Measurements from ENCODE around the gene SSH2.
A peak's percentile ranks its signal among the peaks of the same experiment; 100 is the strongest.
"Not testable (repeated sequence)": the region's sequence is repeated elsewhere in the genome, so short reads cannot be mapped to it uniquely, and the experiment has no call there.

Gene SSH2, protein sequence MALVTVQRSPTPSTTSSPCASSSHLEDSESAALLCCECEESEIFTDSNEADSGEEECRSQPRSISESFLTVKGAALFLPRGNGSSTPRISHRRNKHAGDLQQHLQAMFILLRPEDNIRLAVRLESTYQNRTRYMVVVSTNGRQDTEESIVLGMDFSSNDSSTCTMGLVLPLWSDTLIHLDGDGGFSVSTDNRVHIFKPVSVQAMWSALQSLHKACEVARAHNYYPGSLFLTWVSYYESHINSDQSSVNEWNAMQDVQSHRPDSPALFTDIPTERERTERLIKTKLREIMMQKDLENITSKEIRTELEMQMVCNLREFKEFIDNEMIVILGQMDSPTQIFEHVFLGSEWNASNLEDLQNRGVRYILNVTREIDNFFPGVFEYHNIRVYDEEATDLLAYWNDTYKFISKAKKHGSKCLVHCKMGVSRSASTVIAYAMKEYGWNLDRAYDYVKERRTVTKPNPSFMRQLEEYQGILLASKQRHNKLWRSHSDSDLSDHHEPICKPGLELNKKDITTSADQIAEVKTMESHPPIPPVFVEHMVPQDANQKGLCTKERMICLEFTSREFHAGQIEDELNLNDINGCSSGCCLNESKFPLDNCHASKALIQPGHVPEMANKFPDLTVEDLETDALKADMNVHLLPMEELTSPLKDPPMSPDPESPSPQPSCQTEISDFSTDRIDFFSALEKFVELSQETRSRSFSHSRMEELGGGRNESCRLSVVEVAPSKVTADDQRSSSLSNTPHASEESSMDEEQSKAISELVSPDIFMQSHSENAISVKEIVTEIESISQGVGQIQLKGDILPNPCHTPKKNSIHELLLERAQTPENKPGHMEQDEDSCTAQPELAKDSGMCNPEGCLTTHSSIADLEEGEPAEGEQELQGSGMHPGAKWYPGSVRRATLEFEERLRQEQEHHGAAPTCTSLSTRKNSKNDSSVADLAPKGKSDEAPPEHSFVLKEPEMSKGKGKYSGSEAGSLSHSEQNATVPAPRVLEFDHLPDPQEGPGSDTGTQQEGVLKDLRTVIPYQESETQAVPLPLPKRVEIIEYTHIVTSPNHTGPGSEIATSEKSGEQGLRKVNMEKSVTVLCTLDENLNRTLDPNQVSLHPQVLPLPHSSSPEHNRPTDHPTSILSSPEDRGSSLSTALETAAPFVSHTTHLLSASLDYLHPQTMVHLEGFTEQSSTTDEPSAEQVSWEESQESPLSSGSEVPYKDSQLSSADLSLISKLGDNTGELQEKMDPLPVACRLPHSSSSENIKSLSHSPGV (N-terminal part only)

DNA sequence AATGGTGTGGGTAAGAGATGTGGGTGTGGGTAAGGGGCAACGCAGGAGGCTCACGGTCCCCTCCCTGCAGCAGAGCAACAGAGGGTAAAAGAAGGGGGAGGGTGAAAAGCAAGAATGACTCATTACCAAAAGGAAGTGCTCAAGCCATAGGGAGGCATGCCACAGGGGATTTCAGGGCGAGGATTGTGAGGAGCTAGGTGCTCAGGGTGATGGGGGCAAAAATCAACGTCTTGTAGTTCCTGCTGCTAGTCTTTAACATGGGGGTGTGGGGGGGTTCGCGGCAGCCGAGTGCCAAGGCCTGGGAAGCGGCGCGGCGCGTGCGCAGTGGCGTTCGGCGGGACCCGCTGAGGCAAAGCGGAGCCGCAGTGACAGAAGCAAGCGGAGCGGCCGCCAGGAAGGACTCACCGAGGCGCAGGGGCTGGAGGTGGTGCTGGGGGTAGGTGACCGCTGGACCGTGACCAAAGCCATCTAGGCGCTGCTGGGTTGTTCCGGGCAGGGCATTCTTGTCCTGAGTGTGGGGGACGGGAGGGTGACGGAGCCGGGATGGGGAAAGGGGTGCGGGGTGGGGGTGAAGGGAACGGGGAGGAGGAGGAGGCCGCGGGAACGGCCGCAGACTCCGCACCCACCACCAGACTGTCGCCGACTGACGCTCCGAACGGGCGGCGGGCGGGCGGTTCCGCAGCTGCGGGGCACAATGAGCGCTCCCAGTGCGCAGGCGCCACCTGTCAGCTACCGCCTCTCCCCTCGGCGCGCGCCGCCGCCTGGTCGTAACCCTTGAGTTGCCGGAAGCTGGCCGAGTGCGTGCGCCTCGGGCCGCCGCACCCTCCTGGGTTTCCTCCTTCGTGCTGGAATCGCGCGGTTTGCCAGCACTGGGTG is at the start of gene SSH2:
Gene SSH2 (minus strand): TSS at position 696 of the 876 bp plus-strand sequence. CDS start 228 bp downstream, at position 468.
- H3K4me3 ChIP-seq (ENCODE audit: low read depth, low read length), result peak within 1 kb of the TSS; percentile 78
- H3K9ac ChIP-seq (ENCODE audit: low read depth, low read length), result peak within 1 kb of the TSS; percentile 38
- H3K4me1 ChIP-seq (ENCODE audit: control insufficient read depth, insufficient read depth, low read length), result peaks cover 17% of the 10 kb centered on the region
- H3K27me3 ChIP-seq (ENCODE audit: control insufficient read depth, insufficient read depth, low read length), result no peaks in the 10 kb centered on the region
- H3K36me3 ChIP-seq (ENCODE audit: control insufficient read depth, insufficient read depth, low read length), result no peaks in the 10 kb centered on the region
- peak within 1 kb of the TSS; percentile 91 for H3K27ac ChIP-seq (ENCODE audit: low read depth, low read length)
- no peaks in the 10 kb centered on the region for H3K9me3 ChIP-seq (ENCODE audit: control insufficient read depth, insufficient read depth, low read length)

DNA sequence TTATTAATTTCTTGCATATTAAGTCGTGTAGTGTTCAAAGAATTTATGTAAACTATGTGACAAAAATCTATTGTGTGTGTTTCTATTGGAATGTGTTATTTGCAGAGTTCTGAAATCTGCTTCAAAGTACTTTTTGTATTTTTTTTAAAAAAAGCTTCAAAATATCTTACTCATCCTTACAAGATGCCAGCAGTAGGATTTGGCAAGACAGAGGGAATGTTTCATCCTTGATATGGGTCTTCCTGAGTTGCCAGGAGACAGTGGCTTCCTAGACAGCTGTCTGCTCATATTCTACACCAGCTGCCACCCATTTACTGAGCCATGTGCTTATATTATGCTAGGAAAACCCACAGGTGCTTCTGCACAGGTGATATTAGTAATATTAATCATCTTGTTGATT is 47.8 kb upstream of the SSH2 start:
- Histone ChIP-seq H3K9me3 (ENCODE audit: control insufficient read depth, insufficient read depth, low read length) (no peaks in the 10 kb centered on the region), H3K9ac (ENCODE audit: low read depth, low read length) (no peak overlapping the region), H3K27me3 (ENCODE audit: control insufficient read depth, insufficient read depth, low read length) (no peaks in the 10 kb centered on the region), H3K27ac (ENCODE audit: low read depth, low read length) (no peak overlapping the region), H3K36me3 (ENCODE audit: control insufficient read depth, insufficient read depth, low read length) (no peaks in the 10 kb centered on the region), H3K4me3 (ENCODE audit: low read depth, low read length) (no peak overlapping the region), H3K4me1 (ENCODE audit: control insufficient read depth, insufficient read depth, low read length) (no peaks in the 10 kb centered on the region)

DNA sequence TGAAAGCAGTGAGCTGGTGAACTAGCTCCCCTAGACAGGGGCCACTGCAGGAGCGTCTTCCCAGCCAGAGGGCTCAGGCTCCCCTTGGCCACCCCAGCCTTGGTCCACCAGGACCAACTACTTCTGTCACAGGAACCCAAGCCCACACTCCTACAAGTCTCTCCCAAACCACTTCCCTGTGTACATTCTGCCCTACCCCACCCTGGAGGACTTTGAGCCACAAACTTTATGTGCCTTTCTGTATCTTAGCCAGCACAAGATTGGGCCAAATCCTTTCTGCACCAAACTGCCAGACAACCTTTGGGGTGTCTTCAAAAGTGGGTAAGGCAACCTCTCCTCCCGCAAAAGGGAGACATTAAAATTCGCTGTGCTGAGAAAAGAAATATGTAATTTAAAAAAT is 43.0 kb upstream of the SSH2 start:
- Histone ChIP-seq H3K27ac (ENCODE audit: low read depth, low read length) (no peak overlapping the region), H3K4me3 (ENCODE audit: low read depth, low read length) (no peak overlapping the region), H3K27me3 (ENCODE audit: control insufficient read depth, insufficient read depth, low read length) (no peaks in the 10 kb centered on the region), H3K36me3 (ENCODE audit: control insufficient read depth, insufficient read depth, low read length) (no peaks in the 10 kb centered on the region), H3K9me3 (ENCODE audit: control insufficient read depth, insufficient read depth, low read length) (no peaks in the 10 kb centered on the region), H3K4me1 (ENCODE audit: control insufficient read depth, insufficient read depth, low read length) (no peaks in the 10 kb centered on the region), H3K9ac (ENCODE audit: low read depth, low read length) (no peak overlapping the region)

DNA sequence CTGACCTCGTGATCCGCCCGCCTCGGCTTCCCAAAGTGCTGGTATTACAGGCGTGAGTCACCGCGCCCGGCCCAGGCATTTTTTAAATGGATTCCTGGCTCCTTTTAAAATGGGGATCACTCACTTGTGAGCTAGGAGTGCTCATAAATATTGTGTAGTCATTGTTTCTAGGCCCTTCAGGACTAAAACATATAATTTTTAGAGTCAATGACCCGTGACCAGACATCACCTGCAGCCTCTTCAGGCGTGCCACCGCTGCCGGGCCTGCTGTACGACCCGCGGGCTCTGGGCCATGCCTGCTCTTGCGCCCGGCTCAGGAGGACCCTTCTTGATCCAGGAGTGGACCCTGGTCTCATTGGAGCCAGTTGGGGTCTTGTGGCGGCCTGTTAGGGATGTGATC is 42.2 kb upstream of the SSH2 start:
- no peaks in the 10 kb centered on the region for H3K4me1 ChIP-seq (ENCODE audit: control insufficient read depth, insufficient read depth, low read length)
- H3K9me3 ChIP-seq (ENCODE audit: control insufficient read depth, insufficient read depth, low read length), result no peaks in the 10 kb centered on the region
- no peak overlapping the region for H3K9ac ChIP-seq (ENCODE audit: low read depth, low read length)
- no peak overlapping the region for H3K4me3 ChIP-seq (ENCODE audit: low read depth, low read length)
- H3K36me3 ChIP-seq (ENCODE audit: control insufficient read depth, insufficient read depth, low read length), result no peaks in the 10 kb centered on the region
- no peak overlapping the region for H3K27ac ChIP-seq (ENCODE audit: low read depth, low read length)
- no peaks in the 10 kb centered on the region for H3K27me3 ChIP-seq (ENCODE audit: control insufficient read depth, insufficient read depth, low read length)

DNA sequence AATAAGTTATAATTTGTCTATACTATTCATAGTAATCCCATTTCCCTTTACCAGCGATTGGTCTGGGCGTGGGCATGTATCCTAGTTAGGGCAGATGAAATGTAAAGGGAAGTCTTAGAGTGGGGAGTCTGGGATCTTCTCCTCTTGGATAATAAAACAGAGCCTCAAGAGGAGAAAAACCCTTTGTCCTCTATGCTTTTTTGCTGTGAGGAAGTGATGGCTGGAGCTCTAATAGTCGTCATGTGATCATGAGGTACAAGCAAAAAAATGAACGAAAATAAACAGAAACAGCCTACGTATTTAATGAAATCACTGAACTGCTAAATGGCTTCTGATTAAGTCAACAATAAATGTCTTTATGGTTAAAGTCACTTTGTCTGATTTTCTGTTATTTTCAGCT is 38.2 kb upstream of the SSH2 start:
- no peaks in the 10 kb centered on the region for H3K36me3 ChIP-seq (ENCODE audit: control insufficient read depth, insufficient read depth, low read length)
- no peaks in the 10 kb centered on the region for H3K4me1 ChIP-seq (ENCODE audit: control insufficient read depth, insufficient read depth, low read length)
- H3K9ac ChIP-seq (ENCODE audit: low read depth, low read length), result no peak overlapping the region
- H3K27ac ChIP-seq (ENCODE audit: low read depth, low read length), result no peak overlapping the region
- no peak overlapping the region for H3K4me3 ChIP-seq (ENCODE audit: low read depth, low read length)
- no peaks in the 10 kb centered on the region for H3K9me3 ChIP-seq (ENCODE audit: control insufficient read depth, insufficient read depth, low read length)
- no peaks in the 10 kb centered on the region for H3K27me3 ChIP-seq (ENCODE audit: control insufficient read depth, insufficient read depth, low read length)

DNA sequence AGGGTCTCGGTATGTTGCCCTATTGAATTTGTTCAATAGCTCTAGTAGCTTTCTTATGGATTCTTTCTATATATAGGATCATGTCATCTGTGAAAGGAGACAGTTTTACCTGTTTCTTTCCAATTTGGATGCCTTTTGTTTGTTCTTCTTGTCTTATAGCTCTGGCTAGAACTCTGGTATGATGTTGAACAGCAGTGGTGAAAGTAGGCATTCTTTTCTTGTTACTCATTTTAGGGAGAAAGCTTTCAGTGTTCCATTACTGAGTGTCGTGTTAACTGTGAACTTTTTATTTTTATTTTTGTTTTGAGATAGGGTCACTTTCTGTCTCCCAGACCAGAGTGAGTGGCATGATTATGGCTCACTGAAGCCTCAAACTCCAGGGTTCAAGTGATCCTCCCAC is 32.6 kb upstream of the SSH2 start:
- Histone ChIP-seq H3K9me3 (ENCODE audit: control insufficient read depth, insufficient read depth, low read length) (no peaks in the 10 kb centered on the region), H3K27ac (ENCODE audit: low read depth, low read length) (no peak overlapping the region), H3K9ac (ENCODE audit: low read depth, low read length) (no peak overlapping the region), H3K4me1 (ENCODE audit: control insufficient read depth, insufficient read depth, low read length) (no peaks in the 10 kb centered on the region), H3K36me3 (ENCODE audit: control insufficient read depth, insufficient read depth, low read length) (no peaks in the 10 kb centered on the region), H3K4me3 (ENCODE audit: low read depth, low read length) (no peak overlapping the region), H3K27me3 (ENCODE audit: control insufficient read depth, insufficient read depth, low read length) (no peaks in the 10 kb centered on the region)

DNA sequence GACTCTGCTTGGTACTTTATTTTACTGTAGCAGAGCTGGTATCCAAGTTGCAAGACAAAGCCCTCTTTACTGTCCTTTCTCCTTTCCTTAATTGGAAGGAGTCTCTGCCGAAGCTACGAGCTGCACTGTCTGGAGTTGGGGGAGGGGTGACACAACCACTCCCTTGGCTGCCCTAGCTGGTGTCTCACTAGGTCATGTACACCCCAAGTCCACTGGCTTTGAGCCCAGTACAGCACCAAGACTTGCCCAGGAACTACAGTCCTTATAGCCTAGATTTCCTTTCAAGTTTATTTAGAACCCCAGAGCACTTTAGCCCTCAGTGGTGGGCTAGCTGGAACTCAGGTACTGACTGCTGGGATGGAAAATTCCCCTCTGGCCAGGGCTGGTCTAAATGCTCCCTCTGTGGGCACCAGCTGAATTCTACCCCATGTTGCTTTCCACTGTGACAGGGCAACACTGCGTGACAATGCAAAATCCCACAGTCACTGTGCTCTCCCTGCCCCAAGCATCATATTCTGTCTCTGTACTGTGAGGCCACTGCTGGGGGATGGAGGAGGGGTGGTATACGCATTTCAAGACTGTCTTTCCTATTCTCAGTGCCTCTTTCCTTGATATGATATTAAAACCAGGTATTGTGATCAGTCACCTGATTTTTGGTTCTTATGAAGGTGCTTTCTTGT is 29.8 kb upstream of the SSH2 start:
- Histone ChIP-seq H3K4me3 (ENCODE audit: low read depth, low read length) (no peak overlapping the region), H3K4me1 (ENCODE audit: control insufficient read depth, insufficient read depth, low read length) (no peaks in the 10 kb centered on the region), H3K36me3 (ENCODE audit: control insufficient read depth, insufficient read depth, low read length) (no peaks in the 10 kb centered on the region), H3K9me3 (ENCODE audit: control insufficient read depth, insufficient read depth, low read length) (peaks cover under 1% of the 10 kb centered on the region; the same call in 1 of the 2 replicates), H3K27me3 (ENCODE audit: control insufficient read depth, insufficient read depth, low read length) (no peaks in the 10 kb centered on the region), H3K27ac (ENCODE audit: low read depth, low read length) (no peak overlapping the region), H3K9ac (ENCODE audit: low read depth, low read length) (no peak overlapping the region)

DNA sequence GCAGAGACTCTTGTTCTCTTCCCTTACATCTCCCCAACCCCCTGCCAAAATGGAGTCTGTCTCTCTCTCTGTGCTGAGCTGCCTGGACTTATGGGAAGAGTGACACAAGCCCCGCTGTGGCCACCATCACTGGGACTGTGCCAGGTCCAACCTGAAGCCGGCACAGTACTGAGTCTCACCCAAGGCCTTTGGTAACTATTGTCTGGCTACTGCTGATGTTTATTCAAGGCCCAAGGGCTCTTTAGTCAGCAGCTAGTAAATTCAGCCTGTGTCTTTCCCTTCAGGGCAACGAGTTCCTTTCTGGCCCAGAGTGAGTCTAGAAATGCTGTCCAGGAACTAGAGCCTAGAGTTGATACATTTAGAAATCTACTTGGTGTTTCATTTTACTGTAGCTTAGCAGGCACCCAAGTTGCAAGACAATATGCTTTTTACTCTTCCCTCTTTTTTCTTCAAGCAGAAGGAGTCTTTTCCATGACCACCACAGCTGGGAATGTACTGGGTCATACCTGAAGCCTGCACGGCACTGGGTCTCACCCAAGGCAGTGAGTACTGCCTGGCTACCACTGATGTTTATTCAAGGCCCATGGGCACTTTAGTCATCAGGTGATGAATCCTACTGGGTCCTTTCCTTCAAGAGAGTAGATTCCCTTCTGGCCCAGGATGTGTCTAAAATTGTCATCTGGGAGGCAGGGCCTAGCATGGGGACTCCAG is 29.1 kb upstream of the SSH2 start:
- peaks cover 8% of the 10 kb centered on the region for H3K9me3 ChIP-seq (ENCODE audit: control insufficient read depth, insufficient read depth, low read length)
- no peak overlapping the region for H3K4me3 ChIP-seq (ENCODE audit: low read depth, low read length)
- H3K9ac ChIP-seq (ENCODE audit: low read depth, low read length), result no peak overlapping the region
- no peaks in the 10 kb centered on the region for H3K4me1 ChIP-seq (ENCODE audit: control insufficient read depth, insufficient read depth, low read length)
- no peaks in the 10 kb centered on the region for H3K27me3 ChIP-seq (ENCODE audit: control insufficient read depth, insufficient read depth, low read length)
- H3K36me3 ChIP-seq (ENCODE audit: control insufficient read depth, insufficient read depth, low read length), result no peaks in the 10 kb centered on the region
- H3K27ac ChIP-seq (ENCODE audit: low read depth, low read length), result no peak overlapping the region

DNA sequence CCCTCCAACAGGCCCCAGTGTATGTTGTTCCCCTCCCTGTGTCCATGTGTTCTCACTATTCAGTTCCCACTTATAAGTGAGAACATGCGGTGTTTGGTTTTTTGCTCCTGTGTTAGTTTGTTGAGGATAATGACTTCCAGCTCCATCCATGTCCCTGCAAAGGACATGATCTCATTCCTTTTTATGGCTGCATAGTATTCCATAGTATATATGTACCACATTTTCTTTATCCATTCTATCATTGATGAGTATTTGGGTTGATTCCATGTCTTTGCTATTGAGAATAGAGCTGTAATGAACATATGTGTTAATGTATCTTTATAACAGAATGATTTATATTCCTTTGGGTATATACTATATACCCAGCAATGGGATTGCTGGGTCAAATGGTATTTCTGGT is 27.5 kb upstream of the SSH2 start:
- H3K27ac ChIP-seq (ENCODE audit: low read depth, low read length); H3K4me1 ChIP-seq (ENCODE audit: control insufficient read depth, insufficient read depth, low read length); H3K27me3 ChIP-seq (ENCODE audit: control insufficient read depth, insufficient read depth, low read length); H3K36me3 ChIP-seq (ENCODE audit: control insufficient read depth, insufficient read depth, low read length); H3K9ac ChIP-seq (ENCODE audit: low read depth, low read length); H3K4me3 ChIP-seq (ENCODE audit: low read depth, low read length): not testable (repeated sequence)
- peaks cover 12% of the 10 kb centered on the region for H3K9me3 ChIP-seq (ENCODE audit: control insufficient read depth, insufficient read depth, low read length)
